OCI-LY7 (cell line): ENCODE measurements around the gene LGALS9B.
"Not testable (repeated sequence)": the region's sequence is repeated elsewhere in the genome, so short reads cannot be mapped to it uniquely, and the experiment has no call there.

Source experiments
- EZH2phosphoT487 ChIP-seq: fragments of 200-600 bp; sonication (generic); IDR thresholded peaks from 2 replicates; pipeline ENCODE4 v1.6.1; 2018; ENCODE audit warnings: low read depth, borderline replicate concordance, mild to moderate bottlenecking, mixed run types, antibody characterized with exemption, low read length, moderate library complexity, mixed read lengths
- TF ChIP-seq, protein P1 (sequence below): fragments of 200-600 bp; sonication (generic); conservative IDR thresholded peaks from 2 replicates; pipeline ENCODE4 v1.5.1; 2014; ENCODE audit warnings: mild to moderate bottlenecking, antibody characterized with exemption, low read length, moderate library complexity, mixed read lengths

DNA sequence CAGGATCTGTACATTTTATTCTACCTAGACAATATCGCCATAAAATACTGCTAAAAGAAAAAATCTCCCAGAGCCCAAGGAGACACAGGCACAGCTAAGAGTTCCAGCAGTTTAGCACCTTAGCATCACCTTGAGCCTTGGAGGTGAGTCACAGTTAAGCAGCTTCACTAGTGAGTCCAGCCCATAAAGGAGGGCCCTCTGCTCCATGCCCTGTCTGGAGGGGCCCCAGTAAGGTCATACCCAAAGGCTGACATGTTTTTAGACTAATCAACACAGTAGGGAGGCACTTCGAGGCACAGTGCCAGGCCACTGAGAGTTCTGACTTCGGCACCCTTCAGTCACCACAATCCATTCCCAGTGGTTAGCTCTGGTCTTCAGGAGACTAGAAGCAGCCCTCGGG lies 2.6 kb upstream of the LGALS9B start:
- TF ChIP-seq, protein P1, sequence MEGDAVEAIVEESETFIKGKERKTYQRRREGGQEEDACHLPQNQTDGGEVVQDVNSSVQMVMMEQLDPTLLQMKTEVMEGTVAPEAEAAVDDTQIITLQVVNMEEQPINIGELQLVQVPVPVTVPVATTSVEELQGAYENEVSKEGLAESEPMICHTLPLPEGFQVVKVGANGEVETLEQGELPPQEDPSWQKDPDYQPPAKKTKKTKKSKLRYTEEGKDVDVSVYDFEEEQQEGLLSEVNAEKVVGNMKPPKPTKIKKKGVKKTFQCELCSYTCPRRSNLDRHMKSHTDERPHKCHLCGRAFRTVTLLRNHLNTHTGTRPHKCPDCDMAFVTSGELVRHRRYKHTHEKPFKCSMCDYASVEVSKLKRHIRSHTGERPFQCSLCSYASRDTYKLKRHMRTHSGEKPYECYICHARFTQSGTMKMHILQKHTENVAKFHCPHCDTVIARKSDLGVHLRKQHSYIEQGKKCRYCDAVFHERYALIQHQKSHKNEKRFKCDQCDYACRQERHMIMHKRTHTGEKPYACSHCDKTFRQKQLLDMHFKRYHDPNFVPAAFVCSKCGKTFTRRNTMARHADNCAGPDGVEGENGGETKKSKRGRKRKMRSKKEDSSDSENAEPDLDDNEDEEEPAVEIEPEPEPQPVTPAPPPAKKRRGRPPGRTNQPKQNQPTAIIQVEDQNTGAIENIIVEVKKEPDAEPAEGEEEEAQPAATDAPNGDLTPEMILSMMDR = not testable (repeated sequence)
- not testable (repeated sequence) for TF ChIP-seq EZH2phosphoT487
